Measurements from ENCODE around the gene NT5C1B. TPM values are rescaled to one million over a fixed set of nuclear protein-coding genes. Genes with fewer than 3 reads are reported as not detected.

Gene NT5C1B
- polyA plus RNA-seq, 1 donor from 2014 or later: not detected

DNA sequence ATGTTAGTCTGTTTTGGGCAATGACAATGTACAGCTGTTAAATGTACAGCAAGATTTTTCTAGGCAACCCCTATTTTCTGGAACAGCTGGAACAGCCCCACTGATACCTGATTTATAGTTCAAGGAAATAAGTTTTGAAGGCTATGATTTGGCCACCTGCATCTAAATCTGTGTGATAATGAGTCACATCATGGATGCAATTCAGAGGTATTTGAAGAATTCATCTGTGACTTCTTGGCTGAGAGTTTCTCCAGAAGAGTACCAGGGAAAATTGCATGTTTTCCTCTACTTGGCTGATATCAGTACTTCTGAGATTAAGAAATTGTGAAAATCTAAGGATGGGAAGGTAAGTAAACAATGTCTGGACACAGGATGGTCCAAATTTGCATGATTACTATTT, 40.7 kb upstream of the NT5C1B start:
- no peaks in the 10 kb centered on the region for H3K9me3 ChIP-seq (ENCODE audit: low read length)
- no peak overlapping the region for H3K4me3 ChIP-seq (ENCODE audit: low read length)
- H3K9ac ChIP-seq (ENCODE audit: low read length): no peak overlapping the region
- H4K20me1 ChIP-seq (ENCODE audit: insufficient read depth): no peaks in the 10 kb centered on the region
- no peaks in the 10 kb centered on the region for H3K79me2 ChIP-seq (replicated peaks; ENCODE audit: insufficient read depth, low read length)
- no peaks in the 10 kb centered on the region for H3F3A ChIP-seq (ENCODE audit: insufficient read depth, low read length, poor library complexity, severe bottlenecking)
- H3K4me2 ChIP-seq (ENCODE audit: low read length): no peak overlapping the region
- no peaks in the 10 kb centered on the region for H3K36me3 ChIP-seq (ENCODE audit: insufficient read depth, low read length)
- no peaks in the 10 kb centered on the region for H3K9me2 ChIP-seq (ENCODE audit: insufficient read depth, low read length)
- TF ChIP-seq, protein P1, sequence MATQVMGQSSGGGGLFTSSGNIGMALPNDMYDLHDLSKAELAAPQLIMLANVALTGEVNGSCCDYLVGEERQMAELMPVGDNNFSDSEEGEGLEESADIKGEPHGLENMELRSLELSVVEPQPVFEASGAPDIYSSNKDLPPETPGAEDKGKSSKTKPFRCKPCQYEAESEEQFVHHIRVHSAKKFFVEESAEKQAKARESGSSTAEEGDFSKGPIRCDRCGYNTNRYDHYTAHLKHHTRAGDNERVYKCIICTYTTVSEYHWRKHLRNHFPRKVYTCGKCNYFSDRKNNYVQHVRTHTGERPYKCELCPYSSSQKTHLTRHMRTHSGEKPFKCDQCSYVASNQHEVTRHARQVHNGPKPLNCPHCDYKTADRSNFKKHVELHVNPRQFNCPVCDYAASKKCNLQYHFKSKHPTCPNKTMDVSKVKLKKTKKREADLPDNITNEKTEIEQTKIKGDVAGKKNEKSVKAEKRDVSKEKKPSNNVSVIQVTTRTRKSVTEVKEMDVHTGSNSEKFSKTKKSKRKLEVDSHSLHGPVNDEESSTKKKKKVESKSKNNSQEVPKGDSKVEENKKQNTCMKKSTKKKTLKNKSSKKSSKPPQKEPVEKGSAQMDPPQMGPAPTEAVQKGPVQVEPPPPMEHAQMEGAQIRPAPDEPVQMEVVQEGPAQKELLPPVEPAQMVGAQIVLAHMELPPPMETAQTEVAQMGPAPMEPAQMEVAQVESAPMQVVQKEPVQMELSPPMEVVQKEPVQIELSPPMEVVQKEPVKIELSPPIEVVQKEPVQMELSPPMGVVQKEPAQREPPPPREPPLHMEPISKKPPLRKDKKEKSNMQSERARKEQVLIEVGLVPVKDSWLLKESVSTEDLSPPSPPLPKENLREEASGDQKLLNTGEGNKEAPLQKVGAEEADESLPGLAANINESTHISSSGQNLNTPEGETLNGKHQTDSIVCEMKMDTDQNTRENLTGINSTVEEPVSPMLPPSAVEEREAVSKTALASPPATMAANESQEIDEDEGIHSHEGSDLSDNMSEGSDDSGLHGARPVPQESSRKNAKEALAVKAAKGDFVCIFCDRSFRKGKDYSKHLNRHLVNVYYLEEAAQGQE (IDR thresholded peaks at IDR 0.05; ENCODE audit: borderline replicate concordance): no peak
- TF ChIP-seq TAF1 (IDR thresholded peaks at IDR 0.05; ENCODE audit: low read depth) (no peak), EP300 (conservative IDR thresholded peaks at IDR 0.05; ENCODE audit: poor library complexity, severe bottlenecking) (no peak), EZH2 (IDR thresholded peaks at IDR 0.05; ENCODE audit: borderline replicate concordance, insufficient read depth, low read length, poor library complexity, severe bottlenecking) (no peak), MXI1 (conservative IDR thresholded peaks at IDR 0.05; ENCODE audit: poor library complexity, severe bottlenecking) (no peak), SMC3 (conservative IDR thresholded peaks at IDR 0.05; ENCODE audit: poor library complexity) (no peak)
- TF ChIP-seq, protein P2, sequence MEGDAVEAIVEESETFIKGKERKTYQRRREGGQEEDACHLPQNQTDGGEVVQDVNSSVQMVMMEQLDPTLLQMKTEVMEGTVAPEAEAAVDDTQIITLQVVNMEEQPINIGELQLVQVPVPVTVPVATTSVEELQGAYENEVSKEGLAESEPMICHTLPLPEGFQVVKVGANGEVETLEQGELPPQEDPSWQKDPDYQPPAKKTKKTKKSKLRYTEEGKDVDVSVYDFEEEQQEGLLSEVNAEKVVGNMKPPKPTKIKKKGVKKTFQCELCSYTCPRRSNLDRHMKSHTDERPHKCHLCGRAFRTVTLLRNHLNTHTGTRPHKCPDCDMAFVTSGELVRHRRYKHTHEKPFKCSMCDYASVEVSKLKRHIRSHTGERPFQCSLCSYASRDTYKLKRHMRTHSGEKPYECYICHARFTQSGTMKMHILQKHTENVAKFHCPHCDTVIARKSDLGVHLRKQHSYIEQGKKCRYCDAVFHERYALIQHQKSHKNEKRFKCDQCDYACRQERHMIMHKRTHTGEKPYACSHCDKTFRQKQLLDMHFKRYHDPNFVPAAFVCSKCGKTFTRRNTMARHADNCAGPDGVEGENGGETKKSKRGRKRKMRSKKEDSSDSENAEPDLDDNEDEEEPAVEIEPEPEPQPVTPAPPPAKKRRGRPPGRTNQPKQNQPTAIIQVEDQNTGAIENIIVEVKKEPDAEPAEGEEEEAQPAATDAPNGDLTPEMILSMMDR (IDR thresholded peaks at IDR 0.05; ENCODE audit: poor library complexity, severe bottlenecking): no peak
- no peaks in the 10 kb centered on the region for H3K27me3 ChIP-seq (ENCODE audit: insufficient read depth, low read depth, low read length)
- H3K27ac ChIP-seq (ENCODE audit: low read length): no peak overlapping the region
- no peak overlapping the region for H2AFZ ChIP-seq (ENCODE audit: low read depth, low read length)

DNA sequence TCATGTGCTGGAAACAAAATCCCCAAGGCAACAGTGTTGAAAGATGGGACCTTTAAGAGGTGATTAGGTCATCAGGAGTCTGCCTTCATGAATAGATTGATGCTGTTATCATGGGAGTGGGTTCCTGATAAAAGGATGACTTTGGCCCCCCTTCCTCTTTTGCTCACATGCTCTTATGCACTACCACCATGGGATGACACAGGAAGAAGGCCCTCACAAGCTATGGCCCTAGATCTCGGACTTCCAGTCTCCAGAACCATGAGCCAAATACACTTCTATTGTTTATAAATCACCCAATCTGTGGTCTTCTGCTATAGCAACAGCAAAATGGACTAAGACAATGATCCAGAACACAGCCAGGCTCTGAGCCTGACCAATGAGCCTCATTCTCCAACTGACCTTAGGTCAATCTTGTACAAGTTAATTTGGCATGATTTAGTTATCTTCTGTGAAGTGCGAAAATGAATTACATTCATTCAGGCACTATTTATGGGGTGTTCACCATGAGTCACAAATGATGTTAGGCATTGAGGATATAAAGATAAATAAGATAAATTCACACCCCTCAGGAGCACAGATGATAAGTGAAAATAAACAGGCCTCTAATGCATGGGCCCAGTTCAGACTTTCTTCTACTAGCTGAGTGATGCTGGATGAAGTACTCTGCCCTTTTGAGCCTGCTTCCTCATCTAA, 37.7 kb upstream of the NT5C1B start:
- Histone ChIP-seq H3K4me2 (ENCODE audit: low read length) (no peak overlapping the region), H3K27ac (ENCODE audit: low read length) (no peak overlapping the region), H3K9me2 (ENCODE audit: insufficient read depth, low read length) (no peaks in the 10 kb centered on the region), H3K36me3 (ENCODE audit: insufficient read depth, low read length) (no peaks in the 10 kb centered on the region), H2AFZ (ENCODE audit: low read depth, low read length) (no peak overlapping the region), H3K9me3 (ENCODE audit: low read length) (no peaks in the 10 kb centered on the region), H3F3A (ENCODE audit: insufficient read depth, low read length, poor library complexity, severe bottlenecking) (no peaks in the 10 kb centered on the region), H3K9ac (ENCODE audit: low read length) (no peak overlapping the region), H3K4me3 (ENCODE audit: low read length) (no peak overlapping the region), H4K20me1 (ENCODE audit: insufficient read depth) (no peaks in the 10 kb centered on the region), H3K27me3 (ENCODE audit: insufficient read depth, low read depth, low read length) (no peaks in the 10 kb centered on the region), H3K79me2 (replicated peaks; ENCODE audit: insufficient read depth, low read length) (no peaks in the 10 kb centered on the region)
- TF ChIP-seq EZH2 (IDR thresholded peaks at IDR 0.05; ENCODE audit: borderline replicate concordance, insufficient read depth, low read length, poor library complexity, severe bottlenecking) (no peak), EP300 (conservative IDR thresholded peaks at IDR 0.05; ENCODE audit: poor library complexity, severe bottlenecking) (no peak), TAF1 (IDR thresholded peaks at IDR 0.05; ENCODE audit: low read depth) (no peak), SMC3 (conservative IDR thresholded peaks at IDR 0.05; ENCODE audit: poor library complexity) (no peak), RAD21 (conservative IDR thresholded peaks at IDR 0.05) (no peak), POLR2AphosphoS5 (IDR thresholded peaks at IDR 0.05) (no peak), MXI1 (conservative IDR thresholded peaks at IDR 0.05; ENCODE audit: poor library complexity, severe bottlenecking) (no peak)
- TF ChIP-seq, protein P1 (IDR thresholded peaks at IDR 0.05; ENCODE audit: borderline replicate concordance): no peak
- TF ChIP-seq, protein P2 (IDR thresholded peaks at IDR 0.05; ENCODE audit: poor library complexity, severe bottlenecking): no peak

Data from neural cell (in vitro differentiated cells).